ENCODE measurements around the gene PRELID3B. TPM values are rescaled to one million over a fixed set of nuclear protein-coding genes. Genes with fewer than 3 reads are reported as not detected.
A peak's percentile ranks its signal among the peaks of the same experiment; 100 is the strongest.

The PRELID3B gene
- total and polyA plus RNA-seq, 2 of the 13 experiments (the other 11 are each of a cell fraction or from before 2014, with no cell fraction given): 23.3 to 42.6 TPM

DNA sequence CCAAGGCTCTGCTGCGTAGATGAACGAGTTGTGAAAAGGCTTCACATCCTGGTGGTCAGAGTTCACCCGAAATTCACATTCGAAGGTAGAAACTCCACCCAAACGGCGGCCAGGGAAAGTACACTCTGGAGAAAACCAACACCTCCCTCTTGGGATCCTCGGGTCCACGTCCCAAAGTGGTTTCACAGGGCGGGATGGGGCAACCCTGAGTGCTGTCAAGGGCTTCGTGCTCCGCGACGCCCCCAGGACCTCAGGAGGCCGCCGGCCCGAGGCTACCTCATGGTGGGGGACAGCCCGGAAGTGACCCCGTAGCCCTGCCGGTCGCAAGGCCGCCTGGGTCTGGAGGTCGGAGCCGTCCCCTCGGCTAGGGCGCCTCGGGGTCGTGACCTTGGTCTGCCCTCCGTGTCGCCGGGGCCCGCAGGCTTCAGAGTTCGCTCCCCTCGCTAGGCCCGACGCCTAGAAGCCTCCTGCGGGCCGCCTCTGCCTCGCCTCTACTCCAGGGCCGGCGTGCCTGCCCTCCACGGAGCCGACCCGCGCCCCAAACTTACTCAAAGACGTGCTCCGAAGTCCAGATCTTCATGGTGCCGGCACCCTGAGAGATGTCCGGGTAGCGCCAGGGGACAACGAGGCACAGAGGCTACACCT, at the start of gene PRELID3B (continued):
- TF ChIP-seq, protein P1, sequence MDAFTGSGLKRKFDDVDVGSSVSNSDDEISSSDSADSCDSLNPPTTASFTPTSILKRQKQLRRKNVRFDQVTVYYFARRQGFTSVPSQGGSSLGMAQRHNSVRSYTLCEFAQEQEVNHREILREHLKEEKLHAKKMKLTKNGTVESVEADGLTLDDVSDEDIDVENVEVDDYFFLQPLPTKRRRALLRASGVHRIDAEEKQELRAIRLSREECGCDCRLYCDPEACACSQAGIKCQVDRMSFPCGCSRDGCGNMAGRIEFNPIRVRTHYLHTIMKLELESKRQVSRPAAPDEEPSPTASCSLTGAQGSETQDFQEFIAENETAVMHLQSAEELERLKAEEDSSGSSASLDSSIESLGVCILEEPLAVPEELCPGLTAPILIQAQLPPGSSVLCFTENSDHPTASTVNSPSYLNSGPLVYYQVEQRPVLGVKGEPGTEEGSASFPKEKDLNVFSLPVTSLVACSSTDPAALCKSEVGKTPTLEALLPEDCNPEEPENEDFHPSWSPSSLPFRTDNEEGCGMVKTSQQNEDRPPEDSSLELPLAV (CRISPR knock-in tag; conservative IDR thresholded peaks at IDR 0.05; ENCODE audit: low read depth): no peak
- TF ChIP-seq SP140L (CRISPR knock-in tag; IDR thresholded peaks at IDR 0.05; ENCODE audit: borderline replicate concordance) (no peak), ZSCAN22 (CRISPR knock-in tag; IDR thresholded peaks at IDR 0.05) (no peak), ZNF496 (CRISPR knock-in tag; IDR thresholded peaks at IDR 0.05; ENCODE audit: insufficient replicate concordance) (no peak), TBX3 (IDR thresholded peaks at IDR 0.05; ENCODE audit: borderline replicate concordance) (no peak), NRL (CRISPR knock-in tag; IDR thresholded peaks at IDR 0.05; ENCODE audit: borderline replicate concordance) (peak; percentile 93; the same call in 1 of the 2 replicates), ZNF782 (CRISPR knock-in tag; IDR thresholded peaks at IDR 0.05; ENCODE audit: borderline replicate concordance) (no peak; the same call in 1 of the 2 replicates), RBM39 (IDR thresholded peaks at IDR 0.05; ENCODE audit: low read depth, low read length, poor library complexity, severe bottlenecking) (no peak), NFE2L2 (IDR thresholded peaks at IDR 0.05; ENCODE audit: low read length) (no peak), SOX13 (IDR thresholded peaks at IDR 0.05) (no peak), SOX13 (CRISPR knock-in tag; conservative IDR thresholded peaks at IDR 0.05 in 1 of 2, IDR thresholded peaks at IDR 0.05 in 1 of 2) (no peak), MEIS2 (CRISPR knock-in tag; IDR thresholded peaks at IDR 0.05) (peak; percentile 80)
- TF ChIP-seq, protein P2, sequence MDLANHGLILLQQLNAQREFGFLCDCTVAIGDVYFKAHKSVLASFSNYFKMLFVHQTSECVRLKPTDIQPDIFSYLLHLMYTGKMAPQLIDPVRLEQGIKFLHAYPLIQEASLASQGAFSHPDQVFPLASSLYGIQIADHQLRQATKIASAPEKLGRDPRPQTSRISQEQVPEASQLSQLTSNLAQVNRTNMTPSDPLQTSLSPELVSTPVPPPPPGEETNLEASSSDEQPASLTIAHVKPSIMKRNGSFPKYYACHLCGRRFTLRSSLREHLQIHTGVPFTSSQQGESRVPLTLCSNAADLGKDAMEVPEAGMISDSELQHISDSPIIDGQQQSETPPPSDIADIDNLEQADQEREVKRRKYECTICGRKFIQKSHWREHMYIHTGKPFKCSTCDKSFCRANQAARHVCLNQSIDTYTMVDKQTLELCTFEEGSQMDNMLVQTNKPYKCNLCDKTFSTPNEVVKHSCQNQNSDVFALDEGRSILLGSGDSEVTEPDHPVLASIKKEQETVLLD (CRISPR knock-in tag; IDR thresholded peaks at IDR 0.05; ENCODE audit: low read depth): no peak
- TF ChIP-seq, protein P3, sequence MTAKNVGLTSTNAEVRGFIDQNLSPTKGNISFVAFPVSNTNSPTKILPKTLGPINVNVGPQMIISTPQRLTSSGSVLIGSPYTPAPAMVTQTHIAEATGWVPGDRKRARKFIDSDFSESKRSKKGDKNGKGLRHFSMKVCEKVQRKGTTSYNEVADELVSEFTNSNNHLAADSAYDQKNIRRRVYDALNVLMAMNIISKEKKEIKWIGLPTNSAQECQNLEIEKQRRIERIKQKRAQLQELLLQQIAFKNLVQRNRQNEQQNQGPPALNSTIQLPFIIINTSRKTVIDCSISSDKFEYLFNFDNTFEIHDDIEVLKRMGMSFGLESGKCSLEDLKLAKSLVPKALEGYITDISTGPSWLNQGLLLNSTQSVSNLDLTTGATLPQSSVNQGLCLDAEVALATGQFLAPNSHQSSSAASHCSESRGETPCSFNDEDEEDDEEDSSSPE (CRISPR knock-in tag; IDR thresholded peaks at IDR 0.05): peak; percentile 57; the same call in 1 of the 2 replicates
- TF ChIP-seq, protein P4, sequence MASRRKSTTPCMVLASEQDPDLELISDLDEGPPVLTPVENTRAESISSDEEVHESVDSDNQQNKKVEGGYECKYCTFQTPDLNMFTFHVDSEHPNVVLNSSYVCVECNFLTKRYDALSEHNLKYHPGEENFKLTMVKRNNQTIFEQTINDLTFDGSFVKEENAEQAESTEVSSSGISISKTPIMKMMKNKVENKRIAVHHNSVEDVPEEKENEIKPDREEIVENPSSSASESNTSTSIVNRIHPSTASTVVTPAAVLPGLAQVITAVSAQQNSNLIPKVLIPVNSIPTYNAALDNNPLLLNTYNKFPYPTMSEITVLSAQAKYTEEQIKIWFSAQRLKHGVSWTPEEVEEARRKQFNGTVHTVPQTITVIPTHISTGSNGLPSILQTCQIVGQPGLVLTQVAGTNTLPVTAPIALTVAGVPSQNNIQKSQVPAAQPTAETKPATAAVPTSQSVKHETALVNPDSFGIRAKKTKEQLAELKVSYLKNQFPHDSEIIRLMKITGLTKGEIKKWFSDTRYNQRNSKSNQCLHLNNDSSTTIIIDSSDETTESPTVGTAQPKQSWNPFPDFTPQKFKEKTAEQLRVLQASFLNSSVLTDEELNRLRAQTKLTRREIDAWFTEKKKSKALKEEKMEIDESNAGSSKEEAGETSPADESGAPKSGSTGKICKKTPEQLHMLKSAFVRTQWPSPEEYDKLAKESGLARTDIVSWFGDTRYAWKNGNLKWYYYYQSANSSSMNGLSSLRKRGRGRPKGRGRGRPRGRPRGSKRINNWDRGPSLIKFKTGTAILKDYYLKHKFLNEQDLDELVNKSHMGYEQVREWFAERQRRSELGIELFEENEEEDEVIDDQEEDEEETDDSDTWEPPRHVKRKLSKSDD (CRISPR knock-in tag; IDR thresholded peaks at IDR 0.05; ENCODE audit: low read depth): 0 out of 2 replicates have a peak, but pooled peaks have one; percentile 8
- TF ChIP-seq, protein P5, sequence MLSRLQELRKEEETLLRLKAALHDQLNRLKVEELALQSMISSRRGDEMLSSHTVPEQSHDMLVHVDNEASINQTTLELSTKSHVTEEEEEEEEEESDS (CRISPR knock-in tag; IDR thresholded peaks at IDR 0.05; ENCODE audit: borderline replicate concordance): no peak

All from HepG2 (cell line).